ENCODE measurements around the gene NEURL1B. TPM values are rescaled to one million over a fixed set of nuclear protein-coding genes. Genes with fewer than 3 reads are reported as not detected.

The NEURL1B gene
- total and polyA plus RNA-seq, 10 of the 15 experiments (the other 5 are each of a cell fraction or from before 2014, with no cell fraction given), result 0.04 to 0.28 (median 0.05) TPM; not detected in 4

DNA sequence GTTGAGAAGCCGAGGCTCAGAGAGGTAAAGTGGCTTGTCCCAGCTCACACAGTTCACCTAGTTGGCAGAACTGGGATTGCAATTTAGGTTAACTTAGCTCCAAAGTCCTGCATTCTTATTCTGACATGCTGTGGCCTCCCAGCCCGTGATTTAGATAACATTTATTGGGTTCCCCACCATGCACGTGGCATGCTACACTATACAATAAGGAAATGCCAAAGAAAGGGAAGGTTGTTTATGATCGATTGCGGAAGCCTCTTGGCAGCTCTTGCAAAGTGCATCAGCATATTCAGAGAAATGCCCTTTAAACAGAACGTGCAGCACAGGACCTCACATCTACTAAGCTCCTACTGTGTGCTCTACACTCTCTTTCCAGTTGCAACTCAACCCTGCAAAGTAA lies 3.2 kb downstream of the NEURL1B start:
- TF ChIP-seq, protein P1, sequence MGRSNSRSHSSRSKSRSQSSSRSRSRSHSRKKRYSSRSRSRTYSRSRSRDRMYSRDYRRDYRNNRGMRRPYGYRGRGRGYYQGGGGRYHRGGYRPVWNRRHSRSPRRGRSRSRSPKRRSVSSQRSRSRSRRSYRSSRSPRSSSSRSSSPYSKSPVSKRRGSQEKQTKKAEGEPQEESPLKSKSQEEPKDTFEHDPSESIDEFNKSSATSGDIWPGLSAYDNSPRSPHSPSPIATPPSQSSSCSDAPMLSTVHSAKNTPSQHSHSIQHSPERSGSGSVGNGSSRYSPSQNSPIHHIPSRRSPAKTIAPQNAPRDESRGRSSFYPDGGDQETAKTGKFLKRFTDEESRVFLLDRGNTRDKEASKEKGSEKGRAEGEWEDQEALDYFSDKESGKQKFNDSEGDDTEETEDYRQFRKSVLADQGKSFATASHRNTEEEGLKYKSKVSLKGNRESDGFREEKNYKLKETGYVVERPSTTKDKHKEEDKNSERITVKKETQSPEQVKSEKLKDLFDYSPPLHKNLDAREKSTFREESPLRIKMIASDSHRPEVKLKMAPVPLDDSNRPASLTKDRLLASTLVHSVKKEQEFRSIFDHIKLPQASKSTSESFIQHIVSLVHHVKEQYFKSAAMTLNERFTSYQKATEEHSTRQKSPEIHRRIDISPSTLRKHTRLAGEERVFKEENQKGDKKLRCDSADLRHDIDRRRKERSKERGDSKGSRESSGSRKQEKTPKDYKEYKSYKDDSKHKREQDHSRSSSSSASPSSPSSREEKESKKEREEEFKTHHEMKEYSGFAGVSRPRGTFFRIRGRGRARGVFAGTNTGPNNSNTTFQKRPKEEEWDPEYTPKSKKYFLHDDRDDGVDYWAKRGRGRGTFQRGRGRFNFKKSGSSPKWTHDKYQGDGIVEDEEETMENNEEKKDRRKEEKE (IDR thresholded peaks at IDR 0.05), result no peak
- no peak for TF ChIP-seq IKZF1 (conservative IDR thresholded peaks at IDR 0.05)
- TF ChIP-seq ZBED1 (IDR thresholded peaks at IDR 0.05; ENCODE audit: borderline replicate concordance), result no peak
- TF ChIP-seq, protein P2, sequence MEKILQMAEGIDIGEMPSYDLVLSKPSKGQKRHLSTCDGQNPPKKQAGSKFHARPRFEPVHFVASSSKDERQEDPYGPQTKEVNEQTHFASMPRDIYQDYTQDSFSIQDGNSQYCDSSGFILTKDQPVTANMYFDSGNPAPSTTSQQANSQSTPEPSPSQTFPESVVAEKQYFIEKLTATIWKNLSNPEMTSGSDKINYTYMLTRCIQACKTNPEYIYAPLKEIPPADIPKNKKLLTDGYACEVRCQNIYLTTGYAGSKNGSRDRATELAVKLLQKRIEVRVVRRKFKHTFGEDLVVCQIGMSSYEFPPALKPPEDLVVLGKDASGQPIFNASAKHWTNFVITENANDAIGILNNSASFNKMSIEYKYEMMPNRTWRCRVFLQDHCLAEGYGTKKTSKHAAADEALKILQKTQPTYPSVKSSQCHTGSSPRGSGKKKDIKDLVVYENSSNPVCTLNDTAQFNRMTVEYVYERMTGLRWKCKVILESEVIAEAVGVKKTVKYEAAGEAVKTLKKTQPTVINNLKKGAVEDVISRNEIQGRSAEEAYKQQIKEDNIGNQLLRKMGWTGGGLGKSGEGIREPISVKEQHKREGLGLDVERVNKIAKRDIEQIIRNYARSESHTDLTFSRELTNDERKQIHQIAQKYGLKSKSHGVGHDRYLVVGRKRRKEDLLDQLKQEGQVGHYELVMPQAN (conservative IDR thresholded peaks at IDR 0.05), result no peak
- TF ChIP-seq, protein P3, sequence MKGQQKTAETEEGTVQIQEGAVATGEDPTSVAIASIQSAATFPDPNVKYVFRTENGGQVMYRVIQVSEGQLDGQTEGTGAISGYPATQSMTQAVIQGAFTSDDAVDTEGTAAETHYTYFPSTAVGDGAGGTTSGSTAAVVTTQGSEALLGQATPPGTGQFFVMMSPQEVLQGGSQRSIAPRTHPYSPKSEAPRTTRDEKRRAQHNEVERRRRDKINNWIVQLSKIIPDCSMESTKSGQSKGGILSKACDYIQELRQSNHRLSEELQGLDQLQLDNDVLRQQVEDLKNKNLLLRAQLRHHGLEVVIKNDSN (IDR thresholded peaks at IDR 0.05; ENCODE audit: borderline replicate concordance, extremely low read length, insufficient read depth, low read depth, low read length), result no peak
- no peak for TF ChIP-seq BMI1 (IDR thresholded peaks at IDR 0.05; ENCODE audit: borderline replicate concordance)
- TF ChIP-seq BHLHE40 (IDR thresholded peaks at IDR 0.05; ENCODE audit: borderline replicate concordance in 1 of 2, low read depth in 2 of 2, low read length in 1 of 2), result no peak
- TF ChIP-seq, protein P4, sequence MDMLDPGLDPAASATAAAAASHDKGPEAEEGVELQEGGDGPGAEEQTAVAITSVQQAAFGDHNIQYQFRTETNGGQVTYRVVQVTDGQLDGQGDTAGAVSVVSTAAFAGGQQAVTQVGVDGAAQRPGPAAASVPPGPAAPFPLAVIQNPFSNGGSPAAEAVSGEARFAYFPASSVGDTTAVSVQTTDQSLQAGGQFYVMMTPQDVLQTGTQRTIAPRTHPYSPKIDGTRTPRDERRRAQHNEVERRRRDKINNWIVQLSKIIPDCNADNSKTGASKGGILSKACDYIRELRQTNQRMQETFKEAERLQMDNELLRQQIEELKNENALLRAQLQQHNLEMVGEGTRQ (IDR thresholded peaks at IDR 0.05; ENCODE audit: borderline replicate concordance, low read depth, low read length), result no peak
- TF ChIP-seq NFXL1 (IDR thresholded peaks at IDR 0.05; ENCODE audit: borderline replicate concordance), result no peak
- TF ChIP-seq, protein P5, sequence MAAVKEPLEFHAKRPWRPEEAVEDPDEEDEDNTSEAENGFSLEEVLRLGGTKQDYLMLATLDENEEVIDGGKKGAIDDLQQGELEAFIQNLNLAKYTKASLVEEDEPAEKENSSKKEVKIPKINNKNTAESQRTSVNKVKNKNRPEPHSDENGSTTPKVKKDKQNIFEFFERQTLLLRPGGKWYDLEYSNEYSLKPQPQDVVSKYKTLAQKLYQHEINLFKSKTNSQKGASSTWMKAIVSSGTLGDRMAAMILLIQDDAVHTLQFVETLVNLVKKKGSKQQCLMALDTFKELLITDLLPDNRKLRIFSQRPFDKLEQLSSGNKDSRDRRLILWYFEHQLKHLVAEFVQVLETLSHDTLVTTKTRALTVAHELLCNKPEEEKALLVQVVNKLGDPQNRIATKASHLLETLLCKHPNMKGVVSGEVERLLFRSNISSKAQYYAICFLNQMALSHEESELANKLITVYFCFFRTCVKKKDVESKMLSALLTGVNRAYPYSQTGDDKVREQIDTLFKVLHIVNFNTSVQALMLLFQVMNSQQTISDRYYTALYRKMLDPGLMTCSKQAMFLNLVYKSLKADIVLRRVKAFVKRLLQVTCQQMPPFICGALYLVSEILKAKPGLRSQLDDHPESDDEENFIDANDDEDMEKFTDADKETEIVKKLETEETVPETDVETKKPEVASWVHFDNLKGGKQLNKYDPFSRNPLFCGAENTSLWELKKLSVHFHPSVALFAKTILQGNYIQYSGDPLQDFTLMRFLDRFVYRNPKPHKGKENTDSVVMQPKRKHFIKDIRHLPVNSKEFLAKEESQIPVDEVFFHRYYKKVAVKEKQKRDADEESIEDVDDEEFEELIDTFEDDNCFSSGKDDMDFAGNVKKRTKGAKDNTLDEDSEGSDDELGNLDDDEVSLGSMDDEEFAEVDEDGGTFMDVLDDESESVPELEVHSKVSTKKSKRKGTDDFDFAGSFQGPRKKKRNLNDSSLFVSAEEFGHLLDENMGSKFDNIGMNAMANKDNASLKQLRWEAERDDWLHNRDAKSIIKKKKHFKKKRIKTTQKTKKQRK (IDR thresholded peaks at IDR 0.05; ENCODE audit: low read depth, low read length), result no peak
- no peak for TF ChIP-seq MXI1 (IDR thresholded peaks at IDR 0.05; ENCODE audit: low read depth, low read length)
- FAIRE-seq (no peak), DNase-seq (ENCODE audit: low read depth, low spot score) (no peak), ATAC-seq (no peak)
- WGBS (ENCODE audit: insufficient coverage, insufficient replicate concordance, low lambda C conversion rate, missing lambda C conversion rate), result 24% methylated on average over 6 of the region's 6 CpGs
- no peaks in the 10 kb centered on the region for H3K4me1 ChIP-seq (ENCODE audit: control insufficient read depth, insufficient read depth, low read length)
- H3K4me2 ChIP-seq (ENCODE audit: control insufficient read depth, insufficient read depth), result no peak overlapping the region
- no peaks in the 10 kb centered on the region for H3K9me3 ChIP-seq (replicated peaks; ENCODE audit: control insufficient read depth, insufficient read depth, low read length)
- ChIA-PET POLR2A (no interaction called here), RAD21 (ENCODE audit: unreplicated experiment) (no interaction called here), SMC1A (ENCODE audit: uncharacterized antibody, unreplicated experiment) (interaction anchor here (0.5 kb wide), 1 partner anchor 1117 kb away, joined by 3 read pairs; no protein-coding TSS in a partner anchor), CTCF (no interaction called here)
- no peak overlapping the region for H3K9ac ChIP-seq (ENCODE audit: control insufficient read depth, insufficient read depth, low read length)
- H3K27ac ChIP-seq (ENCODE audit: control insufficient read depth, insufficient read depth), result no peak overlapping the region
- intact Hi-C loops (cut with micrococcal nuclease; ENCODE audit: unreplicated experiment), result no loop called here
- H3K79me2 ChIP-seq (ENCODE audit: control insufficient read depth, insufficient read depth, low read length), result no peaks in the 10 kb centered on the region
- BruUV-seq (replicated peaks), result no TSS peak
- no peak overlapping the region for H3K4me3 ChIP-seq
- H4K20me1 ChIP-seq (ENCODE audit: control insufficient read depth, insufficient read depth), result no peaks in the 10 kb centered on the region
- H3K36me3 ChIP-seq (ENCODE audit: control insufficient read depth in 2 of 2, insufficient read depth in 2 of 2, low read length in 1 of 2), result no peaks in the 10 kb centered on the region
- H3K27me3 ChIP-seq (replicated peaks in 1 of 2; ENCODE audit: control insufficient read depth in 2 of 2, insufficient read depth in 2 of 2, low read length in 1 of 2), result peaks cover 15 to 21% of the 10 kb centered on the region in 2 experiments
- H2AFZ ChIP-seq (ENCODE audit: control insufficient read depth, low read depth, low read length), result no peak overlapping the region
- in situ Hi-C loops (cut with MboI), result no loop called here
